SH-SY5Y (cell line): ENCODE data around the gene OR51T1.

Source experiments
- GATA2 ChIP-seq: IDR thresholded peaks from 2 replicates; pipeline ENCODE4 v1.6.1; 2011; ENCODE audit warnings: mild to moderate bottlenecking, low read depth, low read length
- GATA3 ChIP-seq: IDR thresholded peaks from 2 replicates; pipeline ENCODE4 v1.6.1; 2011; ENCODE audit warnings: low read depth, mild to moderate bottlenecking, low read length, moderate library complexity

GRCh38 chr11:4903484-4903883, 21.8 kb downstream of the OR51T1 start, which contains the start of gene OR51A7:
- TF ChIP-seq GATA2 (no peak), GATA3 (no peak)
